ENCODE measurements around the gene ITPA.

Gene ITPA

DNA sequence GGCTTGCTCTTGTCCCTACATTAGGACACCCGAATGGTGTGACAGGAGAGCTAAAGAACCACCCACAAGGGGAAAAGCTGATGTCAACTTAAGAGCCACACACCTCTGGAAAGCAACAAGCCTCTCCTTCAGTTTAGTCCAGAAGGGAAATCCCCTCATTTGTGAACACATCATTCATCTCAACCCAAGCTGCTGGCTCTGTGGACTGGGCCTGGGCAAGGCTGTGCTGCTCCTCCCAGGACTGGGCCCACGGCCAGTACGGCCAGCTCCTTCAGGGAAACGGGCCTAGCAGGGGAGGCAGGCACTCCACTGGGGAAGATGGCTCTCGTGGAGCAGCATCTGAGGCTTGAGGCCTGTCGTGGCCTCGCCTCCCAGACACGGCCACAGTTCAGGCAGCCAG lies 42.5 kb downstream of the ITPA start:
- DNase-seq (ENCODE audit: low spot score): no peak
- in situ Hi-C loops (cut with MboI; ENCODE audit: low pct_unique_long_range_greater_than_20kb, low sequenced_read_pairs, unreplicated experiment): no loop called here
- TF ChIP-seq, protein P1, sequence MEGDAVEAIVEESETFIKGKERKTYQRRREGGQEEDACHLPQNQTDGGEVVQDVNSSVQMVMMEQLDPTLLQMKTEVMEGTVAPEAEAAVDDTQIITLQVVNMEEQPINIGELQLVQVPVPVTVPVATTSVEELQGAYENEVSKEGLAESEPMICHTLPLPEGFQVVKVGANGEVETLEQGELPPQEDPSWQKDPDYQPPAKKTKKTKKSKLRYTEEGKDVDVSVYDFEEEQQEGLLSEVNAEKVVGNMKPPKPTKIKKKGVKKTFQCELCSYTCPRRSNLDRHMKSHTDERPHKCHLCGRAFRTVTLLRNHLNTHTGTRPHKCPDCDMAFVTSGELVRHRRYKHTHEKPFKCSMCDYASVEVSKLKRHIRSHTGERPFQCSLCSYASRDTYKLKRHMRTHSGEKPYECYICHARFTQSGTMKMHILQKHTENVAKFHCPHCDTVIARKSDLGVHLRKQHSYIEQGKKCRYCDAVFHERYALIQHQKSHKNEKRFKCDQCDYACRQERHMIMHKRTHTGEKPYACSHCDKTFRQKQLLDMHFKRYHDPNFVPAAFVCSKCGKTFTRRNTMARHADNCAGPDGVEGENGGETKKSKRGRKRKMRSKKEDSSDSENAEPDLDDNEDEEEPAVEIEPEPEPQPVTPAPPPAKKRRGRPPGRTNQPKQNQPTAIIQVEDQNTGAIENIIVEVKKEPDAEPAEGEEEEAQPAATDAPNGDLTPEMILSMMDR (IDR thresholded peaks at IDR 0.05; ENCODE audit: extremely low read depth, insufficient read depth, missing control alignments): no peak

DNA sequence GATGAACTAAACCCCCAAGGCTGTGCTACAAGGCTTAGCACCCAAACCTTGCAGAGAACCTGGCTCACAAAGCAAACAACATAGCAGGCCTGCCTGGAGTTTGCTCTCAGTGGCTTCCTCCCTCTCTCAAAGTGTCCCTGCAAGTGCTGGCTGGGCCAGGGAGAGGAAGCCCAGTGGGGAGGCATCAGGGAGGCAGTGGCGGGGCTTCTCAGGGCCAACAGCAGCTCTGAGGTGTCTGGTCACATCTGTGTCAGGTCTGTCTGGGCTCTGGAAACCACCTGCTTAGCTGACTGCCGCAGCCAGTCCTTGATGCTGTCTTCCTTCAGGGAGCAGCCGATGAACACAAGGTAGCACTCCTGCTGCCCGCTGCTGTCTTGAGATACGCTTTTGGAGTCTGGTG lies 46.4 kb downstream of the ITPA start:
- TF ChIP-seq, protein P1 (IDR thresholded peaks at IDR 0.05; ENCODE audit: extremely low read depth, insufficient read depth, missing control alignments): no peak
- in situ Hi-C loops (cut with MboI; ENCODE audit: low pct_unique_long_range_greater_than_20kb, low sequenced_read_pairs, unreplicated experiment): no loop called here
- DNase-seq (ENCODE audit: low spot score): no peak

DNA sequence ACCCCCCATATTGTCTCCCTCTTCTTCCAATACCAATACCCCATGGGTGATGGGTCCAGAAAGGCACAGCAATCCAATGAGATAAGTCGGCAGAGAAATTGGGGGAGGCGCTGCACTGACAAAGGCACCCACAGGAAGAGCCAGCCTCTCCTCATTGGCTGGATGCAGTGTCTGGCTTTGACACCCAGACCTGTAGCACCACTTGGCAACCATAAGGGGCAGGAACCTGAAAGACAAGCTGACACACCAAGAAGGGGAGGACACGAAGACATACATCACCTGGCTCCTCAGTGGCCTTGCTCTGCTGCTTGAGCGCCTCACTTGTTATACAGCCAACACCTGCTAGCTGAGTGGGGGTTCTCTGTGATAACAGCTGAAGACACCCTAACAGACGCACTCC lies 49.1 kb downstream of the ITPA start:
- TF ChIP-seq, protein P1 (IDR thresholded peaks at IDR 0.05; ENCODE audit: extremely low read depth, insufficient read depth, missing control alignments): no peak
- in situ Hi-C loops (cut with MboI; ENCODE audit: low pct_unique_long_range_greater_than_20kb, low sequenced_read_pairs, unreplicated experiment): no loop called here
- DNase-seq (ENCODE audit: low spot score): no peak

DNA sequence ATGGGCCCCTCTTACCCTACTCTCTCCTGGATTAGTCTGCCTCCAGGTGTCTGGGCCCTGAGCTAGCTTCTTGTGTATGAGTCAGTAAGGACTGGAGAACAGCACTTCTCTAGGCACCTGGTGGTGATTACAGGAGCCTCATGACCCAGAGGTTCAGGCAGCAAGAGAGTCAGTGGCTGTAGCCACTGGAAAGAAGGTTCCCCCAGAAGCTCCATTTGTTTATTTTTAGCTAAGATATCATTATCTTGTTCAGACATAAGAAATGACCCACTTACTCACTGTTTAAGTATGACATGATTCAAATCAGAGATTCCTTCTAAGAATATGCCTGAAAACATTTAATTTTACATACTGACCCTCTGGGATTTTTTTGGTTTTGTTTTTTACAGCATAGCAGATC lies 53.3 kb downstream of the ITPA start:
- no peak for DNase-seq (ENCODE audit: low spot score)
- in situ Hi-C loops (cut with MboI; ENCODE audit: low pct_unique_long_range_greater_than_20kb, low sequenced_read_pairs, unreplicated experiment): no loop called here
- TF ChIP-seq, protein P1 (IDR thresholded peaks at IDR 0.05; ENCODE audit: extremely low read depth, insufficient read depth, missing control alignments): no peak

DNA sequence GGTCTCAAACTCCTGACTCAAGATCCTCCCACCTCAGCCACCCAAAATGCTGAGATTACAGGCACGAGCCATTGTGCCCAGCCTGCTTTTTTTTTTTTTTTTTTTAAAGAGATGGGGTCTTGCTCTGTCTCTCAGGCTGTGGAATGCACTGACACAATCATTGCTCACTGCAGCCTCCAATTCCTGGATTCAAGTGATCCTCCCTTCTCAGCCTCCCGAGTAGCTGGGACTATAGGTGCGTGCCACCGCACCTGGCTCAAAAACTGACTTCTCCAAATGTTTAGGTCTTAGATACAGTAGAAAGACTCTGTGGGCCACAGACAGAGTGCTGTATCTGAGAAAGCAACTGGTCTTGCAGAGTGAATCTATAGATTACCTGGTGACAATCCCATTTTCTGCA lies 60.8 kb downstream of the ITPA start:
- TF ChIP-seq, protein P1 (IDR thresholded peaks at IDR 0.05; ENCODE audit: extremely low read depth, insufficient read depth, missing control alignments): no peak
- in situ Hi-C loops (cut with MboI; ENCODE audit: low pct_unique_long_range_greater_than_20kb, low sequenced_read_pairs, unreplicated experiment): no loop called here

DNA sequence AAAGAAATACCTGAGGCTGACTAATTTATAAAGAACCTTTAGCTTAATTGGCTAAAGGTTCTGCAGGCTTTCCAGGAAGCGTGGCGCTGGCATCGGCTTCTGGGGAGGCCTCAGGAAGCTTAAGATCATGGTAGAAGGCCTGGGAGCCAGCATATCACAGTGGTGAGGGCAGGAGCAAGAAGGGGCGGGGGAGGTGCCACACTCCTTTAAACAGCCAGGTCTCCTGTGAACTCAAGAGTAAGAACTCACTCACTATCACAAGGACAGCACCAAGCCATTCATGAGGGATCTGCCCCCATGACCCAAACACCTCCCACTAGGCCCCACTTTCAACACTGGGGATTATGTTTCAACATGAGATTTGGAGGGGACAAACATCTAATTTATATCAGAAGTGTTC lies 64.1 kb downstream of the ITPA start:
- in situ Hi-C loops (cut with MboI; ENCODE audit: low pct_unique_long_range_greater_than_20kb, low sequenced_read_pairs, unreplicated experiment): no loop called here
- DNase-seq (ENCODE audit: low spot score): no peak
- TF ChIP-seq, protein P1 (IDR thresholded peaks at IDR 0.05; ENCODE audit: extremely low read depth, insufficient read depth, missing control alignments): no peak

More for the DNA sequence above, 60.8 kb downstream of the ITPA start:
- DNase-seq (ENCODE audit: low spot score): no peak

All from GM13977 (cell line).